Heart right ventricle (tissue), 16 donors: ENCODE results near the gene RPS6KA2. TPM values are rescaled to one million over a fixed set of nuclear protein-coding genes. Genes with fewer than 3 reads are reported as not detected.

ENCODE experiments used
- ATAC-seq, 8 donors: fragments of 200-7000 bp; cut with Tn5 transposase; one replicate each; pipeline ENCODE4 v1.9.1; 2020; ENCODE audit warnings: mild to moderate bottlenecking in 8 of 8, moderate library complexity in 8 of 8, moderate number of reproducible peaks in 1 of 8
- DNase-seq, 2 donors: peaks; one replicate each; pipeline ENCODE4 v3.0.0-alpha.2; 2020
- H3K27ac ChIP-seq, 10 donors: fragments of 200-600 bp; sonication (generic) in 2 of 10; one replicate each; pipeline versions ENCODE4 v1.5.0 to v1.8.0; 2020 to 2022; ENCODE audit warnings: mild to moderate bottlenecking in 3 of 10
- H3K27me3 ChIP-seq, 7 donors: fragments of 200-600 bp; one replicate each; pipeline ENCODE4 v1.8.0; 2021 to 2022; ENCODE audit warnings: mild to moderate bottlenecking in 2 of 7
- H3K36me3 ChIP-seq, 9 donors: fragments of 200-600 bp; sonication (generic) in 1 of 9; one replicate each; pipeline versions ENCODE4 v1.5.0 to v1.8.0; 2020 to 2022; ENCODE audit warnings: mild to moderate bottlenecking in 2 of 9
- H3K4me1 ChIP-seq, 9 donors: fragments of 200-600 bp; sonication (generic) in 1 of 9; one replicate each; pipeline versions ENCODE4 v1.5.0 to v1.8.0; 2020 to 2022; ENCODE audit warnings: mild to moderate bottlenecking in 4 of 9
- H3K4me3 ChIP-seq, 10 donors: fragments of 200-600 bp; sonication (generic) in 2 of 10; one replicate each; pipeline versions ENCODE4 v1.5.0 to v1.8.0; 2020 to 2022; ENCODE audit warnings: mild to moderate bottlenecking in 7 of 10, moderate library complexity in 2 of 10
- H3K9me3 ChIP-seq, 11 donors: fragments of 200-600 bp in 10 of 11; sonication (generic) in 2 of 11; one replicate each; pipeline versions ENCODE4 v1.5.0 to v1.8.0; 2013 to 2022; ENCODE audit warnings: mild to moderate bottlenecking in 2 of 11, control low read depth in 1 of 11, moderate library complexity in 1 of 11
- CTCF ChIP-seq, 9 donors: fragments of 200-600 bp; sonication (generic) in 2 of 9; IDR thresholded peaks; one replicate each; pipeline versions ENCODE4 v1.5.0 to v1.8.0; 2021 to 2022; ENCODE audit warnings: antibody characterized with exemption in 9 of 9, mild to moderate bottlenecking in 5 of 9, moderate library complexity in 1 of 9
- WGBS, 2 donors: extraction: QIAGEN DNeasy Blood & Tissue Kit; methylation state at CpG; one replicate each; pipeline ENCODE4 v1.1.7; 2013; ENCODE audit warnings: inconsistent platforms in 1 of 2; 5-methylcytosine and 5-hydroxymethylcytosine counted together
- intact Hi-C, 10 donors: fragments of 100-400 bp; cut with DNase I; formaldehyde crosslinking; loops; one replicate each; pipeline versions ENCODE4 v1.11.1 to v1.14.2; 2022
- polyA plus RNA-seq, 2 donors: library from polyadenylated mRNA; stranded (reverse); fragments of 200-250 nt; gene quantifications; one replicate each; pipeline ENCODE4 v1.2.3, GENCODE V29; 2013
- total RNA-seq, 10 donors: library from RNA; stranded (reverse); fragmentation: NEBNext Ultra II Directional in 3 of 10; extraction: Animal tissue kit (Norgen Biotek cat#: 25700) in 3 of 10; gene quantifications; one replicate each; pipeline versions ENCODE4 v1.2.1 to v1.2.4, GENCODE V29; 2021 to 2023
- donor health status: Arrhythmogenic right ventricular cardiomyopathy.
- donor health status: ischemic (EF 13 %, LVEDD 7.1; RV severe dilation, severe dysfunction).
- donor health status: healthy with polysubstance abuse.
- donor health status: DM: no; HTN: yes; CAD: no.
- donor health status: DM: no; HTN: no; CAD: no.
- donor health status: ischemic (EF 25% LVEDD 6.9; RV normal size, moderate dysfunction).
- donor health status: ischemic (EF 25% LVEDD 5.7; RV mildly dilated, moderate dysfunction).
- donor health status: healthy.
- donor health status: DM: yes; HTN: yes; CAD: no.
- donor health status: Ischemic cardiomyopathy.
- donor health status: ischemic (EF 35%, LVEDD 5.7; RV mildly dilated, moderate dysfunction).
- donor health status: nonischemic (EF 11% LVEDD 7.7; RV severe dilation, severe dysfunction).
- donor health status: DM: yes; HTN: yes; CAD: no.
- donor health status: PGD.
- donor health status: ischemic (EF 29% LVEDD 5.4; RV normal size, mild dysfunction).
- donor health status: nonischemic (EF 23%, LVEDD 6.1; RV moderate dilation, normal function).

Gene RPS6KA2
- total and polyA plus RNA-seq, 12 donors = 20.3 to 91.4 (median 73.7) TPM

GRCh38 chr6:166382933-166383801 lies 243.9 kb downstream of the RPS6KA2 start, which contains the start of gene MPC1:
Gene MPC1 (minus strand): TSS chr6:166382940. CDS start chr6:166382876, 64 bp downstream.
- Histone ChIP-seq H3K36me3 (no peaks in the 10 kb centered on the region), H3K4me1 (peaks cover 3 to 40% (median 25%) of the 10 kb centered on the region in 9 donors), H3K27me3 (no peaks in the 10 kb centered on the region), H3K9me3 (no peaks in the 10 kb centered on the region), H3K27ac (peak within 1 kb of the TSS; percentile 91 to 98 (median 96)), H3K4me3 (peak within 1 kb of the TSS; percentile 69 to 97 (median 91))
- 0 to 1% methylated on average over 77 to 94 of the region's 94 CpGs for WGBS, 2 donors
- ATAC-seq (peak; percentile 96 to 98 (median 96)), DNase-seq (peak; percentile 96 to 97)
- intact Hi-C loops = loop anchor here in 7 of 10 donors (2.0 to 5.0 kb wide), 7 partner anchors 18 to 226 kb away; partner anchors contain the start of gene SFT2D1 (in 6 of the 7)
- no peak for TF ChIP-seq CTCF (IDR thresholded peaks at IDR 0.05)

- Histone ChIP-seq H3K4me1 (peaks cover 3 to 47% (median 24%) of the 10 kb centered on the region in 9 donors), H3K9me3 (no peaks in the 10 kb centered on the region), H3K4me3 (peak overlapping the region; percentile 63 to 97 (median 91)), H3K36me3 (no peaks in the 10 kb centered on the region), H3K27ac (peak overlapping the region; percentile 91 to 98 (median 96)), H3K27me3 (no peaks in the 10 kb centered on the region)
- intact Hi-C loops = loop anchor here in 7 of 10 donors (2.0 to 5.0 kb wide), 7 partner anchors 18 to 225 kb away; partner anchors contain the start of gene SFT2D1 (in 6 of the 7)
- ATAC-seq = peak; percentile 14 to 60 (median 26)
- no peak for DNase-seq
- no peak for TF ChIP-seq CTCF (IDR thresholded peaks at IDR 0.05)
- WGBS, 2 donors = 0 to 1% methylated on average over 46 of the region's 46 CpGs
Measured at GRCh38 chr6:166382500-166382932, 244.5 kb downstream of the RPS6KA2 start.

GRCh38 chr6:166381733-166382499 lies 245.1 kb downstream of the RPS6KA2 start:
- DNase-seq = peak; percentile 58 to 73
- H3K27ac ChIP-seq = peak overlapping the region; percentile 91 to 98 (median 96)
- H3K4me3 ChIP-seq = peak overlapping the region; percentile 63 to 97 (median 91)
- no peaks in the 10 kb centered on the region for H3K36me3 ChIP-seq
- no peaks in the 10 kb centered on the region for H3K9me3 ChIP-seq
- H3K27me3 ChIP-seq = no peaks in the 10 kb centered on the region
- intact Hi-C loops = loop anchor here in 7 of 10 donors (2.0 to 5.0 kb wide), 7 partner anchors 17 to 225 kb away; partner anchors contain the start of gene SFT2D1 (in 6 of the 7)
- peak; percentile 55 to 90 (median 82) for TF ChIP-seq CTCF (IDR thresholded peaks at IDR 0.05)
- 0% methylated on average over 48 to 49 of the region's 49 CpGs for WGBS, 2 donors
- H3K4me1 ChIP-seq = peaks cover 3 to 52% (median 24%) of the 10 kb centered on the region in 9 donors
- peak; percentile 46 to 79 (median 71) for ATAC-seq

- ATAC-seq (no peak), DNase-seq (no peak)
- Histone ChIP-seq H3K4me1 (peaks cover 3 to 55% (median 24%) of the 10 kb centered on the region in 9 donors), H3K4me3 (peak overlapping the region; percentile 63 to 97 (median 91)), H3K27ac (peak overlapping the region in 9 of 10 donors; percentile 91 to 98 (median 97)), H3K27me3 (no peaks in the 10 kb centered on the region), H3K9me3 (no peaks in the 10 kb centered on the region), H3K36me3 (no peaks in the 10 kb centered on the region)
- intact Hi-C loops = loop anchor here in 6 of 10 donors (2.0 to 5.0 kb wide), 6 partner anchors 17 to 224 kb away; partner anchors contain the start of gene SFT2D1 (in 4 of the 6)
- 29 to 43% methylated on average over 6 of the region's 6 CpGs for WGBS, 2 donors
- TF ChIP-seq CTCF (IDR thresholded peaks at IDR 0.05) = no peak
Measured at GRCh38 chr6:166381381-166381732, 245.7 kb downstream of the RPS6KA2 start.
